GM23338 (cell line): Measurements from ENCODE around the gene LEP. TPM values are rescaled to one million over a fixed set of nuclear protein-coding genes. Genes with fewer than 3 reads are reported as not detected.
A peak's percentile ranks its signal among the peaks of the same experiment; 100 is the strongest.
"Not testable (repeated sequence)": the region's sequence is repeated elsewhere in the genome, so short reads cannot be mapped to it uniquely, and the experiment has no call there.

ENCODE experiments used
- ATAC-seq: fragments of 200-7000 bp; cut with Tn5 transposase; 3 replicates; pipeline ENCODE4 v1.9.1; 2020
- DNase-seq: peaks from one replicate; pipeline ENCODE4 v3.0.0-alpha.2; 2015; ENCODE audit warnings: low spot score
- H2AFZ ChIP-seq: fragments of 200-600 bp; sonication (generic); 2 replicates; pipeline ENCODE4 v1.8.0; 2016; ENCODE audit warnings: antibody characterized with exemption, mild to moderate bottlenecking, moderate library complexity
- H3F3A ChIP-seq: fragments of 200-600 bp; sonication (generic); replicated peaks from 2 replicates; pipeline ENCODE4 v1.8.0; 2017; ENCODE audit warnings: antibody characterized with exemption, mixed run types, low read depth
- H3K27ac ChIP-seq: fragments of 200-600 bp; sonication (generic); 2 replicates; pipeline ENCODE4 v1.6.1; 2016; ENCODE audit warnings: low read depth
- H3K27me3 ChIP-seq: fragments of 200-600 bp; sonication (generic); 2 replicates; pipeline ENCODE4 v1.8.0; 2016; ENCODE audit warnings: mild to moderate bottlenecking, mixed run types, moderate library complexity; ENCODE audit not compliant: insufficient read depth
- H3K36me3 ChIP-seq: fragments of 200-600 bp; sonication (generic); 2 replicates; pipeline ENCODE4 v1.8.0; 2016; ENCODE audit warnings: mild to moderate bottlenecking; ENCODE audit not compliant: insufficient read depth
- H3K4me1 ChIP-seq: fragments of 200-600 bp; sonication (generic); 2 replicates; pipeline ENCODE4 v1.8.0; 2016; ENCODE audit warnings: mild to moderate bottlenecking, moderate library complexity; ENCODE audit not compliant: insufficient read depth
- H3K4me2 ChIP-seq: fragments of 200-600 bp; sonication (generic); 2 replicates; pipeline ENCODE4 v1.7.1; 2017; ENCODE audit warnings: mixed run types
- H3K4me3 ChIP-seq: fragments of 200-600 bp; sonication (generic); 2 replicates; pipeline ENCODE4 v1.6.1; 2016; ENCODE audit warnings: mixed run types
- H3K79me2 ChIP-seq: fragments of 200-600 bp; sonication (generic); replicated peaks from 2 replicates; pipeline ENCODE4 v1.8.0; 2017; ENCODE audit warnings: mild to moderate bottlenecking; ENCODE audit not compliant: insufficient read depth
- H3K9me2 ChIP-seq: fragments of 200-600 bp; sonication (generic); 2 replicates; pipeline ENCODE4 v1.8.0; 2017; ENCODE audit not compliant: insufficient read depth
- H4K20me1 ChIP-seq: fragments of 200-600 bp; sonication (generic); replicated peaks from 2 replicates; pipeline ENCODE4 v1.8.0; 2017; ENCODE audit warnings: mild to moderate bottlenecking; ENCODE audit not compliant: insufficient read depth
- H3K27ac Mint-ChIP-seq: 2 replicates; pipeline ENCODE4 v1.8.0; 2020; ENCODE audit warnings: inconsistent platforms, mild to moderate bottlenecking, moderate library complexity, mixed read lengths
- H3K27me3 Mint-ChIP-seq: 3 replicates; pipeline ENCODE4 v1.8.0; 2022; ENCODE audit warnings: low read depth, mild to moderate bottlenecking, moderate library complexity, mixed read lengths, inconsistent platforms; ENCODE audit not compliant: insufficient read depth, poor library complexity
- H3K36me3 Mint-ChIP-seq: 3 replicates; pipeline ENCODE4 v1.8.0; 2021; ENCODE audit warnings: low read depth, mild to moderate bottlenecking, inconsistent platforms, moderate library complexity, mixed read lengths
- H3K4me1 Mint-ChIP-seq: 3 replicates; pipeline ENCODE4 v1.8.0; 2020; ENCODE audit warnings: mild to moderate bottlenecking, inconsistent platforms, mixed read lengths
- H3K4me3 Mint-ChIP-seq: 3 replicates; pipeline ENCODE4 v1.8.0; 2021; ENCODE audit warnings: moderate library complexity, mild to moderate bottlenecking, inconsistent platforms, mixed read lengths
- H3K9me3 Mint-ChIP-seq: 3 replicates; pipeline ENCODE4 v1.8.0; 2020; ENCODE audit warnings: moderate library complexity, mild to moderate bottlenecking, inconsistent platforms, mixed read lengths
- CREB1 ChIP-seq: fragments of 250-450 bp; sonication (Bioruptor Pico); IDR thresholded peaks from 2 replicates; pipeline ENCODE4 v1.5.0; 2020; ENCODE audit warnings: low read depth, mild to moderate bottlenecking, moderate library complexity
- ETS1 ChIP-seq: IDR thresholded peaks from 2 replicates; pipeline ENCODE4 v1.6.1; 2016; ENCODE audit warnings: antibody characterized with exemption
- EZH2phosphoT487 ChIP-seq: fragments of 200-600 bp; sonication (generic); IDR thresholded peaks from one replicate; pipeline ENCODE4 v1.8.1; 2018; ENCODE audit warnings: antibody characterized with exemption; ENCODE audit not compliant: unreplicated experiment
- POLR2AphosphoS5 ChIP-seq: IDR thresholded peaks from 2 replicates; pipeline ENCODE4 v1.6.1; 2016; ENCODE audit warnings: antibody characterized with exemption, low read depth
- STAT1 ChIP-seq: IDR thresholded peaks from one replicate; pipeline ENCODE4 v1.6.1; 2016; ENCODE audit warnings: antibody characterized with exemption; ENCODE audit not compliant: unreplicated experiment
- ZNF114 ChIP-seq: fragments of 250-450 bp; sonication (Bioruptor Pico); IDR thresholded peaks from 2 replicates; pipeline ENCODE4 v1.5.0; 2020; ENCODE audit warnings: mild to moderate bottlenecking, moderate library complexity
- ZNF331 ChIP-seq: fragments of 250-450 bp; sonication (Bioruptor Pico); IDR thresholded peaks from 2 replicates; pipeline ENCODE4 v1.5.0; 2020; ENCODE audit warnings: low read depth, mild to moderate bottlenecking, moderate library complexity
- ZNF462 ChIP-seq: fragments of 250-450 bp; sonication (Bioruptor Pico); IDR thresholded peaks from 2 replicates; pipeline ENCODE4 v1.5.0; 2020; ENCODE audit warnings: mild to moderate bottlenecking, moderate library complexity
- polyA plus RNA-seq: library from polyadenylated mRNA; unstranded; fragments of >200 nt; fragmentation: Nextera tagmentation; extraction: Ambion mirVana; gene quantifications from 2 replicates; pipeline ENCODE4 v1.2.1, GENCODE V29; 2016
- total RNA-seq: library from RNA; depleted of rRNA; stranded (reverse); fragments of >200 nt; shearing (Covaris generic); gene quantifications from 2 replicates; pipeline ENCODE4 v1.2.3, GENCODE V29; 2014

The LEP gene
- total and polyA plus RNA-seq, 2 experiments from 2014 or later = not detected

GRCh38 chr7:128287556-128287955 is 46.5 kb downstream of the LEP start:
- DNase-seq (no peak), ATAC-seq (no peak)
- Mint-ChIP-seq H3K27ac (no peak overlapping the region), H3K4me3 (no peak overlapping the region), H3K27me3 (peaks cover 2% of the 10 kb centered on the region), H3K36me3 (peaks cover 26% of the 10 kb centered on the region), H3K9me3 (peaks cover 21% of the 10 kb centered on the region), H3K4me1 (no peaks in the 10 kb centered on the region)
- H3K27me3 ChIP-seq = no peaks in the 10 kb centered on the region
- no peaks in the 10 kb centered on the region for H3F3A ChIP-seq
- no peaks in the 10 kb centered on the region for H4K20me1 ChIP-seq
- no peaks in the 10 kb centered on the region for H3K4me1 ChIP-seq
- no peak overlapping the region for H2AFZ ChIP-seq
- peaks cover 8% of the 10 kb centered on the region; the same call in 1 of the 2 replicates for H3K36me3 ChIP-seq
- H3K4me2 ChIP-seq = no peak overlapping the region
- no peaks in the 10 kb centered on the region for H3K79me2 ChIP-seq
- H3K9me2 ChIP-seq = no peaks in the 10 kb centered on the region
- H3K4me3 ChIP-seq = no peak overlapping the region
- TF ChIP-seq ZNF331 (CRISPR knock-in tag) (no peak), ETS1 (no peak), ZNF462 (no peak), STAT1 (no peak), CREB1 (CRISPR knock-in tag) (no peak), EZH2phosphoT487 (no peak), ZNF114 (CRISPR knock-in tag) (no peak), POLR2AphosphoS5 (no peak)
- no peak overlapping the region for H3K27ac ChIP-seq

GRCh38 chr7:128298004-128298403 is 56.9 kb downstream of the LEP start:
- not testable (repeated sequence) for H3K9me2 ChIP-seq, H2AFZ ChIP-seq, H3K36me3 Mint-ChIP-seq, H4K20me1 ChIP-seq, H3K27me3 ChIP-seq, H3F3A ChIP-seq, H3K36me3 ChIP-seq, H3K4me3 ChIP-seq, H3K9me3 Mint-ChIP-seq, DNase-seq, ATAC-seq, H3K79me2 ChIP-seq, H3K4me3 Mint-ChIP-seq
- peaks cover 36% of the 10 kb centered on the region for H3K4me1 Mint-ChIP-seq
- peak overlapping the region; percentile 83 for H3K27ac ChIP-seq
- peaks cover 15% of the 10 kb centered on the region for H3K27me3 Mint-ChIP-seq
- H3K27ac Mint-ChIP-seq = peak overlapping the region; percentile 95
- H3K4me1 ChIP-seq = peaks cover 32% of the 10 kb centered on the region
- peak overlapping the region; percentile 68 for H3K4me2 ChIP-seq
